ENCODE data around the gene KLHDC7A.

GRCh38 chr1:18464665-18465050, 16.1 kb upstream of the KLHDC7A start:
- no peak for TF ChIP-seq CTCF (conservative IDR thresholded peaks at IDR 0.05)
- TF ChIP-seq EZH2 (IDR thresholded peaks at IDR 0.05; ENCODE audit: low read depth): no peak

Measured in PC-9 (cell line).